GM23248 (cell line): Measurements from ENCODE around the gene KSR2. TPM values are rescaled to one million over a fixed set of nuclear protein-coding genes. Genes with fewer than 3 reads are reported as not detected.
A peak's percentile ranks its signal among the peaks of the same experiment; 100 is the strongest.

Source experiments
- DNase-seq: peaks from one replicate; pipeline ENCODE4 v3.0.0-alpha.2; 2015
- H2AFZ ChIP-seq: fragments of 200-600 bp; sonication (generic); 2 replicates; pipeline ENCODE4 v1.6.1; 2016; ENCODE audit warnings: antibody characterized with exemption
- H3F3A ChIP-seq: fragments of 200-600 bp; sonication (generic); 2 replicates; pipeline ENCODE4 v1.6.1; 2016; ENCODE audit warnings: mild to moderate bottlenecking, antibody characterized with exemption, mixed run types; ENCODE audit not compliant: insufficient read depth
- H3K27ac ChIP-seq: fragments of 200-600 bp; sonication (generic); 2 replicates; pipeline ENCODE4 v1.5.1; 2016; ENCODE audit warnings: mild to moderate bottlenecking
- H3K27me3 ChIP-seq: fragments of 200-600 bp; sonication (generic); replicated peaks from 2 replicates; pipeline ENCODE4 v1.6.1; 2016; ENCODE audit warnings: mild to moderate bottlenecking; ENCODE audit not compliant: insufficient read depth
- H3K36me3 ChIP-seq: fragments of 200-600 bp; sonication (generic); 2 replicates; pipeline ENCODE4 v1.6.1; 2016; ENCODE audit warnings: low read depth, mild to moderate bottlenecking
- H3K4me1 ChIP-seq: fragments of 200-600 bp; sonication (generic); 2 replicates; pipeline ENCODE4 v1.6.1; 2016; ENCODE audit warnings: mild to moderate bottlenecking; ENCODE audit not compliant: insufficient read depth
- H3K4me2 ChIP-seq: fragments of 200-600 bp; sonication (generic); one replicate; pipeline ENCODE4 v1.6.1; 2016; ENCODE audit warnings: mild to moderate bottlenecking; ENCODE audit not compliant: unreplicated experiment
- H3K4me3 ChIP-seq: fragments of 200-600 bp; sonication (generic); 2 replicates; pipeline ENCODE4 v1.5.1; 2016; ENCODE audit warnings: mild to moderate bottlenecking
- H3K79me2 ChIP-seq: fragments of 200-600 bp; sonication (generic); 2 replicates; pipeline ENCODE4 v1.6.1; 2016; ENCODE audit warnings: mild to moderate bottlenecking; ENCODE audit not compliant: insufficient read depth
- H3K9ac ChIP-seq: fragments of 200-600 bp; sonication (generic); 2 replicates; pipeline ENCODE4 v1.6.1; 2016; ENCODE audit warnings: mild to moderate bottlenecking
- H3K9me2 ChIP-seq: fragments of 200-600 bp; sonication (generic); 2 replicates; pipeline ENCODE4 v1.6.1; 2016; ENCODE audit warnings: mixed run types, mild to moderate bottlenecking, moderate library complexity; ENCODE audit not compliant: insufficient read depth
- H3K9me3 ChIP-seq: fragments of 200-600 bp; sonication (generic); one replicate; pipeline ENCODE4 v1.6.1; 2017; ENCODE audit warnings: low read depth
- H4K20me1 ChIP-seq: fragments of 200-600 bp; sonication (generic); 2 replicates; pipeline ENCODE4 v1.6.0; 2016; ENCODE audit not compliant: insufficient read depth
- EZH2 ChIP-seq: fragments of 200-600 bp; sonication (generic); IDR thresholded peaks from 2 replicates; pipeline ENCODE4 v1.6.1; 2018; ENCODE audit warnings: antibody characterized with exemption, mild to moderate bottlenecking; ENCODE audit not compliant: insufficient read depth, poor library complexity, severe bottlenecking
- EZH2phosphoT487 ChIP-seq: fragments of 200-600 bp; sonication (generic); IDR thresholded peaks from 2 replicates; pipeline ENCODE4 v1.6.1; 2018; ENCODE audit warnings: antibody characterized with exemption, moderate library complexity, mild to moderate bottlenecking, low read depth; ENCODE audit not compliant: insufficient read depth
- WGBS, 2 experiments: methylation state at CpG; one replicate each; pipeline ENCODE4 v1.1.6; 2015 to 2017; ENCODE audit warnings: low lambda C conversion rate in 2 of 2, low coverage in 1 of 2; ENCODE audit errors: missing lambda C conversion rate in 2 of 2; 5-methylcytosine and 5-hydroxymethylcytosine counted together
- in situ Hi-C: fragments of 300-500 bp; cut with MboI; formaldehyde crosslinking; loops from 2 replicates; pipeline ENCODE4 v1.15.0; 2020
- polyA plus RNA-seq: library from polyadenylated mRNA; unstranded; fragments of >200 nt; fragmentation: Nextera tagmentation; extraction: Ambion mirVana; gene quantifications from 2 replicates; pipeline ENCODE4 v1.2.1, GENCODE V29; 2016
- total RNA-seq: library from RNA; depleted of rRNA; stranded (reverse); fragments of >200 nt; shearing (Covaris generic); gene quantifications from 2 replicates; pipeline ENCODE4 v1.2.3, GENCODE V29; 2014

KSR2 gene
- total and polyA plus RNA-seq, 2 experiments from 2014 or later: not detected

GRCh38 chr12:117622087-117622486, 346.7 kb downstream of the KSR2 start:
- Histone ChIP-seq H3K4me3 (no peak overlapping the region), H3K27ac (no peak overlapping the region), H3K9me2 (no peaks in the 10 kb centered on the region), H3K27me3 (no peaks in the 10 kb centered on the region), H3K4me2 (no peak overlapping the region), H3K79me2 (no peaks in the 10 kb centered on the region), H3K36me3 (no peaks in the 10 kb centered on the region), H2AFZ (no peak overlapping the region), H3K9ac (no peak overlapping the region), H3K9me3 (no peaks in the 10 kb centered on the region), H3K4me1 (no peaks in the 10 kb centered on the region), H4K20me1 (no peaks in the 10 kb centered on the region), H3F3A (no peaks in the 10 kb centered on the region)
- in situ Hi-C loops: no loop called here
- TF ChIP-seq EZH2phosphoT487 (no peak), EZH2 (no peak)
- DNase-seq: peak; percentile 2

- no peaks in the 10 kb centered on the region for H4K20me1 ChIP-seq
- no peak overlapping the region for H3K4me2 ChIP-seq
- WGBS, 2 experiments: 49 to 59% methylated on average over 6 to 7 of the region's 7 CpGs
- no peak overlapping the region for H3K9ac ChIP-seq
- no peaks in the 10 kb centered on the region for H3K9me3 ChIP-seq
- H3K36me3 ChIP-seq: no peaks in the 10 kb centered on the region
- H3K27me3 ChIP-seq: no peaks in the 10 kb centered on the region
- H3K4me1 ChIP-seq: no peaks in the 10 kb centered on the region
- no peak overlapping the region for H3K27ac ChIP-seq
- no peak overlapping the region for H3K4me3 ChIP-seq
- no peaks in the 10 kb centered on the region for H3K9me2 ChIP-seq
- TF ChIP-seq EZH2phosphoT487: no peak
- no peak for TF ChIP-seq EZH2
- no peak for DNase-seq
- H2AFZ ChIP-seq: no peak overlapping the region
- in situ Hi-C loops: no loop called here
- no peaks in the 10 kb centered on the region for H3F3A ChIP-seq
- no peaks in the 10 kb centered on the region for H3K79me2 ChIP-seq
These were observed 361.0 kb downstream of the KSR2 start for GRCh38 chr12:117607778-117608177.

DNA sequence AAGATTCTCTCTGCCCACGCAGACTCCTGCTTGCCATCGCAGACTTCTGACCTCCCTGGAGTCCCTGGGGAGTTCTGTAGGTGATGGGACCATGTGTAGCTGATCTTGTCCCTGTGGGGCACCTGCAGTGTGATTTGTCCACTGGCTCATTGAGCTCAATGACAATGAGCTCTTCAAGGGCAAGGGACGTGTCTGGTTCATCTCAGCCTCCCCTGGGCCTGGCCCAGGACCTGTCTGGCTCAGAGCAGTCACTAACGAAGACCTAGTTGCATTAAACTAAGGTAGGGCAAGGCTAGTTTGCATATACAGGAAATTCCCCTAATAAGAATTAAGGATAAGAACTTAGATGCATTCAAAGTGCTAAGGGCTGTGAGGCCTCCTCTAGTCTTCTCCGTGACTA, 361.8 kb downstream of the KSR2 start:
- TF ChIP-seq EZH2phosphoT487: no peak
- TF ChIP-seq EZH2: no peak
- no peak overlapping the region for H3K27ac ChIP-seq
- no peaks in the 10 kb centered on the region for H3K36me3 ChIP-seq
- H3K79me2 ChIP-seq: no peaks in the 10 kb centered on the region
- H3K9me2 ChIP-seq: no peaks in the 10 kb centered on the region
- H3K9ac ChIP-seq: no peak overlapping the region
- 27 to 36% methylated on average over 5 of the region's 5 CpGs for WGBS, 2 experiments
- no peak overlapping the region for H3K4me2 ChIP-seq
- no peaks in the 10 kb centered on the region for H3K4me1 ChIP-seq
- H2AFZ ChIP-seq: no peak overlapping the region
- in situ Hi-C loops: no loop called here
- no peaks in the 10 kb centered on the region for H3F3A ChIP-seq
- no peaks in the 10 kb centered on the region for H3K27me3 ChIP-seq
- H3K4me3 ChIP-seq: no peak overlapping the region
- H4K20me1 ChIP-seq: no peaks in the 10 kb centered on the region
- no peak for DNase-seq
- no peaks in the 10 kb centered on the region for H3K9me3 ChIP-seq

DNA sequence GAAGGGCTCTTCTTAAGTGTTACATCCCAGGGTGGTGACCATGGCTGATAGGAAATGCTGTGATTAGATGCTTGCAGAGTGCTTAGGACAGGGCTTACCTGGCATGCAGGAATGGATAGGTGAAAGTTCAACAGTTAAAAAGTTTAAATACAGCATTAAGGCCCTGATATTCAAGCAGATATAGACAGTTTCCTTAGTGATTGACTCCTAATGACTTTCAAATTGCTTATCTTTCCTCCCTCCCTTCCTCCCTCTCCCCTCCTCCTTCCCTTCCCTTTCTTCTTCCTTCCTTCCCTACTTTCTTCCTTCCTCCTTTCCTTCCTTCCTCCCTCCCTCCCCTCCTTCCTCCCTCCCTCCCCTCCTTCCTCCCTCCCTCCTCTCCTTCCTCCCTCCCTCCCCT, 362.8 kb downstream of the KSR2 start:
- Histone ChIP-seq H3K4me3 (no peak overlapping the region), H3K36me3 (no peaks in the 10 kb centered on the region), H3K9me2 (no peaks in the 10 kb centered on the region), H3K27ac (no peak overlapping the region), H3K79me2 (no peaks in the 10 kb centered on the region), H3K4me1 (no peaks in the 10 kb centered on the region), H4K20me1 (no peaks in the 10 kb centered on the region), H3K4me2 (no peak overlapping the region), H2AFZ (no peak overlapping the region), H3K9me3 (no peaks in the 10 kb centered on the region), H3K9ac (no peak overlapping the region), H3K27me3 (no peaks in the 10 kb centered on the region), H3F3A (no peaks in the 10 kb centered on the region)
- TF ChIP-seq EZH2phosphoT487 (no peak), EZH2 (no peak)
- in situ Hi-C loops: no loop called here
- DNase-seq: no peak

GRCh38 chr12:117603316-117604113, 365.3 kb downstream of the KSR2 start:
- Histone ChIP-seq H3K9ac (no peak overlapping the region), H3F3A (no peaks in the 10 kb centered on the region), H2AFZ (no peak overlapping the region), H3K4me2 (no peak overlapping the region), H3K9me2 (no peaks in the 10 kb centered on the region), H4K20me1 (no peaks in the 10 kb centered on the region), H3K79me2 (no peaks in the 10 kb centered on the region), H3K27me3 (no peaks in the 10 kb centered on the region), H3K4me1 (no peaks in the 10 kb centered on the region), H3K4me3 (no peak overlapping the region), H3K9me3 (no peaks in the 10 kb centered on the region), H3K27ac (no peak overlapping the region), H3K36me3 (no peaks in the 10 kb centered on the region)
- TF ChIP-seq EZH2phosphoT487: no peak
- no peak for TF ChIP-seq EZH2
- 19 to 28% methylated on average over 4 of the region's 4 CpGs for WGBS, 2 experiments
- in situ Hi-C loops: no loop called here
- no peak for DNase-seq
